Measurements from ENCODE around the gene TUBG2. TPM values are rescaled to one million over a fixed set of nuclear protein-coding genes. Genes with fewer than 3 reads are reported as not detected.

Gene TUBG2
- total and polyA plus RNA-seq, 2 of the 8 experiments (the other 6 are each of a cell fraction or from before 2014, with no cell fraction given), result 14.8 to 16.6 TPM

- TF ChIP-seq JUN (IDR thresholded peaks at IDR 0.05; ENCODE audit: low read depth, low read length) (no peak), KDM1A (IDR thresholded peaks at IDR 0.05; ENCODE audit: borderline replicate concordance, low read length) (0 out of 2 replicates have a peak, but pooled peaks have one; percentile 39), EP300 (IDR thresholded peaks at IDR 0.05; ENCODE audit: borderline replicate concordance in 1 of 2, low read depth in 2 of 2, low read length in 2 of 2) (no peak), RXRA (IDR thresholded peaks at IDR 0.05; ENCODE audit: insufficient read depth, low read depth, low read length) (no peak), TCF12 (IDR thresholded peaks at IDR 0.05; ENCODE audit: low read depth, low read length) (no peak), CHD1 (IDR thresholded peaks at IDR 0.05; ENCODE audit: low read depth, low read length) (no peak), SP4 (IDR thresholded peaks at IDR 0.05; ENCODE audit: low read length) (no peak), BACH1 (IDR thresholded peaks at IDR 0.05; ENCODE audit: low read length) (no peak), POLR2A (IDR thresholded peaks at IDR 0.05; ENCODE audit: control extremely low read depth in 1 of 2, low read depth in 2 of 2, low read length in 2 of 2) (peak in 1 of 2 experiments; percentile 67; a peak in 1 of 3 replicates), ATF3 (IDR thresholded peaks at IDR 0.05; ENCODE audit: insufficient read depth, low read depth, low read length) (no peak), SAP30 (IDR thresholded peaks at IDR 0.05; ENCODE audit: insufficient read depth, insufficient replicate concordance, low read length) (no peak), SP1 (IDR thresholded peaks at IDR 0.05; ENCODE audit: low read depth, low read length) (peak; percentile 52; the same call in 1 of the 2 replicates), RAD21 (IDR thresholded peaks at IDR 0.05 in 1 of 2, conservative IDR thresholded peaks at IDR 0.05 in 1 of 2; ENCODE audit: low read depth in 2 of 2, low read length in 2 of 2) (no peak), JUND (IDR thresholded peaks at IDR 0.05; ENCODE audit: low read length) (no peak), CEBPB (IDR thresholded peaks at IDR 0.05; ENCODE audit: low read depth, low read length) (no peak)
These were observed at the start of gene TUBG2 (continued) for GRCh38 chr17:42659079-42659931.
